Smooth muscle cell of the brain vasculature (primary cell): ENCODE data around the gene RCN1.
"Not testable (repeated sequence)": the region's sequence is repeated elsewhere in the genome, so short reads cannot be mapped to it uniquely, and the experiment has no call there.

ENCODE experiments used
- DNase-seq: peaks from one replicate; pipeline ENCODE4 v3.0.0-alpha.2; 2012; ENCODE audit warnings: low read depth, low spot score

Gene RCN1

GRCh38 chr11:32113200-32113919 lies 22.5 kb downstream of the RCN1 start:
- DNase-seq, result no peak

GRCh38 chr11:32113920-32114203 lies 23.0 kb downstream of the RCN1 start:
- DNase-seq, result no peak

DNA sequence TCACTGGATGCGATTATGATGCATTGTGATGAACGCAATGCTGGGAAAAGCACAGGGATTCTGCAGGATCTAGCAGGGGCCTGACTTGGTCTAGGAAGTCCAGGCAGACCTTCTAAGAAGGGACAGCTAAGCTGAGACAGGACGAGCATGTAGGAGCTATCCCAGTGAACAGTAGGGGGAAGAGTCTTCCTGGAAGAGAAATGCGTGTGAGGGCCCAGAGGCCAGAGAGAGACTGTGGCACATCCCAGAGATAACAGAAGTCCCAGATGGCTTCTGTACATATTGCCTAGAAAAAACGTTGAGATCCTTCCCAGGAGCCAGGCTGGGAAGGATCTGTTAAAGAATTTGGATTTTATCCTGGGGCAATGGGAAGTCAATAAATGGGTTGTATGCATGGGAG lies 24.6 kb downstream of the RCN1 start:
- DNase-seq, result no peak

DNA sequence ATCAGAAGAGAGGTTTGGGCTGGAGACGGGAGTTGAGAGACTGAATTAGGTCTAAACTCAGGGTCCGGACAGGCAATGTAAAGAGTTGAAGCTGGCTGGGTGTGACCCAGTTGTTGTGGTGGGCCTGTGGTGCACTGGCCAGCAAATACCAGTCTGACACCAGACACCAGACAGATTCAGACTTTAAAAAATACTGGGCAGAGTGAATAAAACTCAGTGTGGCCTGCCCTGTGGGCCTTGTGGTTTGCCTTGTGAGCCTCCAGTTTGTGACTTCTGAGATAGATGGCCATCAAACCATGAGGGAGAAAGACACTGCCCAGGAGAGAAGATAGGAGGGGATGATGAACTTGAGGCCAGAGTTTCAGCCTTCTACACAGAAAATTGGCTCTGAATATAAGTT lies 25.8 kb downstream of the RCN1 start:
- DNase-seq, result no peak

GRCh38 chr11:32118025-32118974 lies 27.4 kb downstream of the RCN1 start:
- no peak for DNase-seq

DNA sequence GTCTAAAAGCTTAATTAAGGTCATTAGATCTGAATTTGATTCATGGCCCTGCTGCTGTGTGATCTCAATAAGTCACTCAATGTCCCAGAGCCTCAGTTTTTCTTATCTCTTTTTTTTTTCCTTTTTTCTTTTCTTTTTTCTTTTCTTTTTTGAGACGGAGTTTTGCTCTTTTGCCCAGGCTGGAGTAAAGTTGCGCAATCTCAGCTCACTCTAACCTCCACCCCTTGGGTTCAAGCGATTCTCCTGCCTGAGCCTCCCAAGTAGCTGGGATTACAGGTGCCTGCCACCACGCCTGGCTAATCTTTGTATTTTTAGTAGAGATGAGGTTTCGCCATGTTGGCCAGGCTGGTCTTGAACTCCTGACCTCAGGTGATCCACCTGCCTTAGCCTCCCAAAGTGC lies 28.3 kb downstream of the RCN1 start:
- not testable (repeated sequence) for DNase-seq

DNA sequence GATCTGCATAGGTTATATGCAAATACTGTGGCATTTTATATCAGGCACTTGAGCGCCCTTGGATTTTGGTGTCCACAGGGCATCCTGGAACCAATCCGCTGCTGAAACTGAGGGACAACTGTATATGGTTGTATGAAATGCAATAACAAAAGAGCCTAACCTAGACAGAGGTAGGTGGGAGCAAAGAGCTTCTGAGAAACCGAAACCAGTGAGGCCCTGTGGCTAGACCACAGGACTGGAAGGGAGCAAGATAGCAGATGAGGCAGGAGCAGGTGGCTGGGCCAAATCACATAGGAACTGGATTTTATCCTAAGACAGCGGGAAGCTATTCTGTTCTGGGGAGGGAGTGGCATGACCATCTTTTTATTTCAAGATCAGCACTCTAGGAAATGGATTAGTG lies 30.1 kb downstream of the RCN1 start:
- no peak for DNase-seq

GRCh38 chr11:32122200-32122599 lies 31.3 kb downstream of the RCN1 start:
- DNase-seq, result no peak

- no peak for DNase-seq
These were observed 40.4 kb downstream of the RCN1 start for GRCh38 chr11:32131321-32131720.

GRCh38 chr11:32136657-32137056 lies 45.8 kb downstream of the RCN1 start:
- DNase-seq, result no peak

DNA sequence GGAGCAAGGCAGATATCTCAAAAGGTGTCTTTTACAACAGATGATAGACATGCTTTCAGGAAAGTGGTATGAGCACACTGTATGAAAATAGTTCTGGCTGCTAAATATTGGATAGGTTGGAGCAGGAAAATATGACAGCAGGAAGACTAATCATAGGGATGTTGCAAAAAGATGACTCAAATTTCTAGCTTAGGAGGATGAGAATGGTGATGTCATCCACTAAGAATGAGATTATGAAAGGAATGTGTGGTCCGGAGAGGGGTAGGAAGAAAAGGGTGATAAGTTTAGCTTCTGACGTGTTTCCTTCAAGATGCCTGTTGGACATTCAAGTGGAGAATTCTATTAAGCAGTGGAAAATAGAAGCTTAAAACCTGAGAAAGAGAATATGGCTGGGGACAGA lies 46.4 kb downstream of the RCN1 start:
- DNase-seq, result peak; percentile 17

DNA sequence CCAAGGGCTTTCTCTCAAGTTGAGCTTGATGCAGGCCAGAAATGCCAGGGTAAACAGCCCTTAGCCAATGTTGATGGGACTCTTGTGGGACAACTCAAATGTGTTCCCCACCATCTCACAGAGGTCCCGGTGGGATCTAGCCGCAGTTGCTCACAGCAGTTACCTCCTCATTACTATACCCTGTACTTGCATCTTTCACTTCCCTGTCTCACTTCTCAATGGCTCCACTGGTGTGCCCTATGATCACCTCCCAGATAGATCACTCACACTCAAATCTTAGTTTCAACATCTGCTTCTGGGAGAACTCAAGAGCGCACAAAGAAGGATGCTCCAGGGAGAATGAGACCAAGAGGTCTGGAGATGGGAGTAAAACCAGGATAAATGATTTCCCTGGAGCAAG lies 47.0 kb downstream of the RCN1 start:
- no peak for DNase-seq

- DNase-seq, result no peak
These were observed 48.0 kb downstream of the RCN1 start for GRCh38 chr11:32138902-32139301.

DNA sequence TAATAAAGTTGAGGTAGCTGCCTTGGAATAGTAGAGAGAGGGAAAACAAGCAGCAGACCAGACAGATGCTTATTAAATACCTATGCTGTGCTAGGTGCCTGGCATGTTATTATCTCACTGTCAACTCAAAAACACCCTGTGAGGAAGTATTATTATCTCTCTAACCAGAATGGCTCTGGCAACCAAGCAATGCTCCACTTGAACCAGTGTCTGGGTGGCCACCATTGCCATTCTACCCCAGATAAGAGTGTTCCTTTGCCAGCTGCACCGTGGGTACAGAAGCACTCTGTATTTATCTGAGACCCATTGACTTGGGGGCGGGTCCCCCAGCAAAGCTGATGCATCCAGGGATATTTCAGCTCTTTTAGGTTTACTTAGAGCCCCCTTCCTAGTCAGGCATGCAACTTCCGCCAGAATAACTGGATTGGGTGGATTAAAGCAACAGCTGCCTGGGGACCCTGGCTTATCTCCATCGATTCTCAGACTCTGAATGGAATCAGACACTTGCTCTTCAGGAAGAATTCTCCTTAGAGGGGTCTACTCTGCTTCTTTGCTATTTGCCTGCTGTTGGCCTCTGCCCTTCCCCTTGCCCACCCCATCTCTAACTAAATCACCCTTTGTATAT lies 49.1 kb downstream of the RCN1 start:
- DNase-seq, result no peak

GRCh38 chr11:32141745-32142546 lies 51.1 kb downstream of the RCN1 start:
- no peak for DNase-seq

DNA sequence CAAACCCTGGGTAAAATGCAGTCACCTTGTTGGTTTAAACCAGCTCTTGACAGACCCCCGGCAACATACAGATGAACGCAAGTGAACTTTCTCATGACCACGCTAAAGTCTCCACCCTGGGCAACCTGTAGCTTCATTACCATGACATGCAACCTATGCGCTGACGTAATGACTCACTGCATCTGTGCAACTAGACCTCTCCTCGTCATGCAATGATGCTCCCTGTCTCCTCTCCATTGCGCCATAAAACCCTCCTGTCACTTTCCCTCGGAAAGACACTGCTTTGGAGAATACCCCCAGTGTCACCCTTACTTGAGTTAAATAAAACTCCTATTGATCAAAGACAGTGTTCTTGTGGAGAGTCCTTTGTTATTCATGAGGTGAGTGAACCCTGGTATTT lies 52.5 kb downstream of the RCN1 start:
- DNase-seq, result no peak

GRCh38 chr11:32145282-32145681 lies 54.4 kb downstream of the RCN1 start:
- DNase-seq, result no peak

GRCh38 chr11:32148895-32149294 lies 58.0 kb downstream of the RCN1 start:
- no peak for DNase-seq

DNA sequence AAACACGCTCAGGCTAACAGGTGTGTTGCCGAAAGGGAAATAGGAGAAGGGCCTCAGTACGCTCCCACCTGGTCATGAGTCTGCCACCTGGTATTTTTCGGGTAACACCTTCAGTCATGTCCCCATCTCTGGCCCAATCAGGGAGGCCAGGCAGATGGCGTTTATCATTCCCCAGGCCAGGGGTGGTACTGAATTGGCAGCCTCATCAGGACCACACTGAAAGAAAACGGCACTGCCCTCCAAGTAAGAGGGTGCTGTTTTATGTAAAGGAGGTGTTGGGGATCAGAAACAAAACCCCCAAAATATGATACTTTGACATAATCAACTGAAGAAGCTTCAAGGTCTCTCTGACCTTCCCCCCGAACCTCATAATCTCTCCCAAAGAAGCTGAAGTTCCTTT lies 58.9 kb downstream of the RCN1 start:
- no peak for DNase-seq

DNA sequence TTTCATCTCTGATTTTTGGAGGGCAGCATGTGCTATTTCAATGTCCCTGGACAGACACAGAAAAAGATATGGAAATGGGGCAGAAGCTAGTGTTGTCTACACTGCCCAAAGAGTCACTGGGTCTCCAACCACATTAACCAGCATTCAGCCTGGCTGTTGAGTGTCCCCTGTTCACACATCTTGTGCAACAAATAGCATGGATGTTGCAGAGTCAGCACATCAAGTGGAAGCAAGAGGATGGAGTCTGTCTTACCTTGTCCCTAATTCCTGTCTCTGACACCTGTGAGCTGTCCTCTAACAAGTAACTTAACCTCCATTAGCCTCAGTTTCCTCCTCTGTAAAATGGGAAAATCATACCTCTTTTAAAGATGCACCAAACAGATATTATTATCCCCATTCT lies 60.2 kb downstream of the RCN1 start:
- DNase-seq, result no peak

GRCh38 chr11:32152216-32152615 lies 61.3 kb downstream of the RCN1 start:
- no peak for DNase-seq

GRCh38 chr11:32152821-32153220 lies 61.9 kb downstream of the RCN1 start:
- no peak for DNase-seq
